GM12878 (cell line): ENCODE data around the gene SCRG1. TPM values are rescaled to one million over a fixed set of nuclear protein-coding genes. Genes with fewer than 3 reads are reported as not detected.

Experiments used
- ATF3 ChIP-seq: IDR thresholded peaks from 2 replicates; pipeline ENCODE4 v1.6.1; 2011; ENCODE audit warnings: low read depth, mild to moderate bottlenecking, low read length, moderate library complexity, borderline replicate concordance; ENCODE audit errors: extremely low read depth
- BACH1 ChIP-seq: fragments of 450-650 bp; IDR thresholded peaks from 2 replicates; pipeline ENCODE4 v1.6.1; 2017; ENCODE audit warnings: mild to moderate bottlenecking, borderline replicate concordance
- CEBPZ ChIP-seq: fragments of 150-350 bp; IDR thresholded peaks from 2 replicates; pipeline ENCODE4 v1.6.1; 2016; ENCODE audit warnings: low read depth, low read length
- E4F1 ChIP-seq: fragments of 450-650 bp; IDR thresholded peaks from 2 replicates; pipeline ENCODE4 v1.6.1; 2018; ENCODE audit warnings: borderline replicate concordance, mild to moderate bottlenecking; ENCODE audit not compliant: partially characterized antibody
- MAX ChIP-seq: IDR thresholded peaks from 2 replicates; pipeline ENCODE4 v1.6.1; 2012; ENCODE audit warnings: low read depth, low read length, improper control_type of control experiment
- TCF12 ChIP-seq: IDR thresholded peaks from 2 replicates; pipeline ENCODE4 v1.6.1; 2011; ENCODE audit warnings: low read depth, mild to moderate bottlenecking, low read length
- ZNF217 ChIP-seq: fragments of 450-650 bp; IDR thresholded peaks from 2 replicates; pipeline ENCODE4 v1.6.1; 2017; ENCODE audit warnings: antibody characterized with exemption, mild to moderate bottlenecking
- polyA plus RNA-seq, 11 experiments: library from polyadenylated mRNA; depleted of rRNA in 4 of 11; unstranded in 6 of 11; stranded (reverse) in 5 of 11; fragments of >200 nt; fragmentation: Nextera tagmentation in 4 of 11; fragmentation: Illumina TruSeq in 1 of 11; extraction: Ambion mirVana in 4 of 11; extraction: Trizol in 1 of 11; gene quantifications; 1 replicate in 1 of 11; 2 replicates in 10 of 11; pipeline versions ENCODE4 v1.2.1 to v1.2.3, GENCODE V29; 2011 to 2016; ENCODE audit warnings: inconsistent platforms in 2 of 11, missing spikeins in 2 of 11, low read depth in 1 of 11
- total RNA-seq, 4 experiments: library from RNA; depleted of rRNA in 3 of 4; stranded (reverse); fragments of >200 nt in 3 of 4; fragmentation: Illumina TruSeq in 1 of 4; extraction: Trizol in 1 of 4; gene quantifications; 2 replicates each; pipeline versions ENCODE4 v1.2.1 to v1.2.3, GENCODE V29; 2013 to 2021

Gene SCRG1
- total and polyA plus RNA-seq, 10 of the 15 experiments (the other 5 are each of a cell fraction or from before 2014, with no cell fraction given): 0.02 to 0.58 (median 0.54) TPM; not detected in 7

- TF ChIP-seq CEBPZ (no peak), BACH1 (no peak), MAX (no peak), ATF3 (no peak), E4F1 (no peak), ZNF217 (no peak), TCF12 (no peak)
- TF ChIP-seq, all 136 proteins: peak for 0
Measured at GRCh38 chr4:173424899-173425805, 26.2 kb upstream of the SCRG1 start (continued).
